GM18951 (cell line): Measurements from ENCODE around the gene POLE2.
"Not testable (repeated sequence)": the region's sequence is repeated elsewhere in the genome, so short reads cannot be mapped to it uniquely, and the experiment has no call there.

ENCODE experiments used
- POLR2A ChIP-seq: IDR thresholded peaks from 4 replicates; pipeline ENCODE4 v1.6.1; 2011; ENCODE audit warnings: mild to moderate bottlenecking; ENCODE audit not compliant: insufficient read length, insufficient read depth; ENCODE audit errors: extremely low read depth
- in situ Hi-C: fragments of 300-500 bp; cut with MboI; formaldehyde crosslinking; loops from one replicate; pipeline ENCODE4 v1.12.0; 2022; ENCODE audit warnings: low sequenced_read_pairs, mixed read lengths, inconsistent platforms; ENCODE audit not compliant: unreplicated experiment

Gene POLE2

GRCh38 chr14:49692193-49692757, 4.3 kb upstream of the POLE2 start:
- in situ Hi-C loops = no loop called here
- no peak for TF ChIP-seq POLR2A

- in situ Hi-C loops = no loop called here
- no peak for TF ChIP-seq POLR2A
These were observed 3.0 kb upstream of the POLE2 start for GRCh38 chr14:49691031-49691430.

GRCh38 chr14:49688701-49689030, 652 bp upstream of the POLE2 start:
- in situ Hi-C loops = no loop called here
- no peak for TF ChIP-seq POLR2A

- no peak for TF ChIP-seq POLR2A
- in situ Hi-C loops = no loop called here
These were observed 1.6 kb downstream of the POLE2 start for GRCh38 chr14:49686425-49686824.

- in situ Hi-C loops = no loop called here
- TF ChIP-seq POLR2A = no peak
These were observed 8.7 kb downstream of the POLE2 start for GRCh38 chr14:49679271-49679670.

GRCh38 chr14:49677643-49678042, 10.4 kb downstream of the POLE2 start:
- TF ChIP-seq POLR2A = no peak
- in situ Hi-C loops = no loop called here

- no peak for TF ChIP-seq POLR2A
- in situ Hi-C loops = no loop called here
These were observed 14.4 kb downstream of the POLE2 start for GRCh38 chr14:49673586-49673985.

GRCh38 chr14:49670475-49670874, 17.5 kb downstream of the POLE2 start:
- TF ChIP-seq POLR2A = no peak
- in situ Hi-C loops = no loop called here

GRCh38 chr14:49659526-49660455, 28.2 kb downstream of the POLE2 start:
- no peak for TF ChIP-seq POLR2A

GRCh38 chr14:49657500-49657899, 30.5 kb downstream of the POLE2 start:
- in situ Hi-C loops = not testable (repeated sequence)

More at GRCh38 chr14:49659526-49660455, 28.2 kb downstream of the POLE2 start:
- in situ Hi-C loops = no loop called here

GRCh38 chr14:49654511-49654910, 33.5 kb downstream of the POLE2 start:
- in situ Hi-C loops = no loop called here
- TF ChIP-seq POLR2A = no peak

- no peak for TF ChIP-seq POLR2A
- in situ Hi-C loops = no loop called here
These were observed 34.5 kb downstream of the POLE2 start for GRCh38 chr14:49653508-49653907.

GRCh38 chr14:49642163-49642562, 45.9 kb downstream of the POLE2 start:
- in situ Hi-C loops = loop anchor here (25.0 kb wide), 1 partner anchor 470 kb away; the partner anchor contains the start of gene VCPKMT

GRCh38 chr14:49641697-49642129, 46.3 kb downstream of the POLE2 start:
- in situ Hi-C loops = loop anchor here (25.0 kb wide), 1 partner anchor 471 kb away; the partner anchor contains the start of gene VCPKMT
- TF ChIP-seq POLR2A = no peak

More at GRCh38 chr14:49642163-49642562, 45.9 kb downstream of the POLE2 start:
- no peak for TF ChIP-seq POLR2A
